Measurements from ENCODE around the gene INO80C. TPM values are rescaled to one million over a fixed set of nuclear protein-coding genes. Genes with fewer than 3 reads are reported as not detected.

INO80C gene
- total RNA-seq, 1 experiment from 2014 or later = 51.1 TPM

DNA sequence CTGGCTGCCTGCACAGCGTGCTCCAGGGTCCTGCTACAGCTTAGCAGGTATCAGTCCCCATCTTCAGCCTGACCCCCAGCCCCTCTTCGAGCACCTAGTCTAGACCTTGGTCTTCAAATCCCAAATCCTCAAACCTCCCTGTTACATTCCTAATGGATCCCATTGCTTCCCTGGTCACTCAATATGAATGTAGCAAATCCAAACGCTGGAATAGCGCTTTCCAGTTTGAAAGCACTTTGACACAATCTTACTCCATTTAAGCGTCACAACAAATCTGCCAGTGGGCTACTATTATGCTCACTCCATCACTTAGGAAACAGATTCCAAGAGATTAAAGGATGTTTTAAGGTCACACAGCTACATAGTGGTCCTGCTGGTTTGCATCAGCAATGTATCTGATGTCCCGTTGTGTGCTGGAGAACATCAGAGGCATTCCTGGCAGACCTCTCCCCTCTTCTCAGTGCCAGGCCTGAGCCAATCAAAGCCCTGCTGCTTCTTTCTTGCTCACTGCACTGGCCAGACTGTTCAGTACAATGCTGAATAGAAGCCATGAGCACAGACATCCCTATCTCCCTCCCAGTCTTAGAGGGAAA, 11.1 kb upstream of the INO80C start:
- Histone ChIP-seq H3K18ac (ENCODE audit: insufficient read length, low read depth, low read length) (no peak overlapping the region), H2AK5ac (ENCODE audit: insufficient read length, low read length) (no peak overlapping the region), H2BK5ac (ENCODE audit: insufficient read length, low read length) (no peak overlapping the region), H2BK15ac (ENCODE audit: low read depth, low read length) (no peak overlapping the region), H3T11ph (ENCODE audit: low read length) (no peak overlapping the region), H4K91ac (ENCODE audit: insufficient read length, low read depth, low read length) (no peak overlapping the region), H3K79me1 (ENCODE audit: insufficient read depth, low read depth, low read length, poor library complexity, severe bottlenecking) (no peaks in the 10 kb centered on the region), H3K9ac (ENCODE audit: extremely low read depth, insufficient read length, low read length) (no peak overlapping the region), H3K56ac (ENCODE audit: insufficient read length, low read depth, low read length) (no peak overlapping the region), H3K27me3 (ENCODE audit: insufficient read depth, low read length) (no peaks in the 10 kb centered on the region), H3K4me2 (ENCODE audit: insufficient read depth, insufficient read length, low read length) (no peak overlapping the region), H3K79me2 (ENCODE audit: insufficient read depth, low read length) (no peaks in the 10 kb centered on the region), H3K4ac (ENCODE audit: low read depth, low read length) (no peak overlapping the region), H3K23me2 (ENCODE audit: insufficient read length, low read depth, low read length, poor library complexity, severe bottlenecking) (no peaks in the 10 kb centered on the region), H2BK12ac (ENCODE audit: insufficient read length, low read depth, low read length) (no peak overlapping the region), H3K23ac (ENCODE audit: insufficient read length, low read depth, low read length) (no peak overlapping the region), H3K27ac (ENCODE audit: insufficient read length, low read depth, low read length) (no peak overlapping the region), H2AFZ (ENCODE audit: low read length) (no peak overlapping the region), H4K8ac (replicated peaks; ENCODE audit: insufficient read length, low read depth, low read length) (no peak overlapping the region), H3K9me3 (ENCODE audit: control insufficient read depth, low read depth, low read length) (no peaks in the 10 kb centered on the region), H4K20me1 (ENCODE audit: control insufficient read depth, insufficient read depth, insufficient read length) (no peaks in the 10 kb centered on the region), H3K14ac (ENCODE audit: insufficient read depth, low read length) (no peak overlapping the region), H3K4me1 (ENCODE audit: insufficient read depth, low read length) (no peaks in the 10 kb centered on the region), H2BK20ac (ENCODE audit: low read depth, low read length, poor library complexity, severe bottlenecking) (no peak overlapping the region), H2BK120ac (ENCODE audit: low read depth, low read length, poor library complexity, severe bottlenecking) (no peak overlapping the region), H4K5ac (ENCODE audit: insufficient read length, low read depth, low read length) (no peak overlapping the region)
- Mint-ChIP-seq H3K36me3 (ENCODE audit: insufficient read depth in 1 of 3, low read depth in 3 of 3) (no peaks in the 10 kb centered on the region), H3K27me3 (ENCODE audit: low read depth) (no peaks in the 10 kb centered on the region), H3K27ac (no peak overlapping the region), H3K9me3 (no peaks in the 10 kb centered on the region), H3K4me1 (peaks cover 1 to 8% of the 10 kb centered on the region in 2 experiments), H3K4me3 (no peak overlapping the region)
- no peak for DNase-seq
- no CpG with 5 or more reads among the region's 6 CpGs for WGBS (ENCODE audit: extremely low coverage, insufficient read length, low lambda C conversion rate)
- TF ChIP-seq, protein P1, sequence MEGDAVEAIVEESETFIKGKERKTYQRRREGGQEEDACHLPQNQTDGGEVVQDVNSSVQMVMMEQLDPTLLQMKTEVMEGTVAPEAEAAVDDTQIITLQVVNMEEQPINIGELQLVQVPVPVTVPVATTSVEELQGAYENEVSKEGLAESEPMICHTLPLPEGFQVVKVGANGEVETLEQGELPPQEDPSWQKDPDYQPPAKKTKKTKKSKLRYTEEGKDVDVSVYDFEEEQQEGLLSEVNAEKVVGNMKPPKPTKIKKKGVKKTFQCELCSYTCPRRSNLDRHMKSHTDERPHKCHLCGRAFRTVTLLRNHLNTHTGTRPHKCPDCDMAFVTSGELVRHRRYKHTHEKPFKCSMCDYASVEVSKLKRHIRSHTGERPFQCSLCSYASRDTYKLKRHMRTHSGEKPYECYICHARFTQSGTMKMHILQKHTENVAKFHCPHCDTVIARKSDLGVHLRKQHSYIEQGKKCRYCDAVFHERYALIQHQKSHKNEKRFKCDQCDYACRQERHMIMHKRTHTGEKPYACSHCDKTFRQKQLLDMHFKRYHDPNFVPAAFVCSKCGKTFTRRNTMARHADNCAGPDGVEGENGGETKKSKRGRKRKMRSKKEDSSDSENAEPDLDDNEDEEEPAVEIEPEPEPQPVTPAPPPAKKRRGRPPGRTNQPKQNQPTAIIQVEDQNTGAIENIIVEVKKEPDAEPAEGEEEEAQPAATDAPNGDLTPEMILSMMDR (conservative IDR thresholded peaks at IDR 0.05) = no peak
